Measurements from ENCODE around the gene KRTAP10-2.

KRTAP10-2 gene

GRCh38 chr21:44540741-44541288 lies 10.5 kb downstream of the KRTAP10-2 start:
- no peak for DNase-seq (ENCODE audit: extremely low read depth in 1 of 2, low read depth in 1 of 2)

- no peak for DNase-seq (ENCODE audit: extremely low read depth in 1 of 2, low read depth in 1 of 2)
Observed at GRCh38 chr21:44539991-44540666, 11.2 kb downstream of the KRTAP10-2 start, which contains the start of gene KRTAP10-1. KRTAP10-1 (minus strand) TSS chr21:44540195; CDS start chr21:44540150, 45 bp downstream.

- DNase-seq (ENCODE audit: extremely low read depth in 1 of 2, low read depth in 1 of 2): no peak
Observed at GRCh38 chr21:44539046-44539445, 12.3 kb downstream of the KRTAP10-2 start.

GRCh38 chr21:44537930-44538911 lies 13.1 kb downstream of the KRTAP10-2 start:
- DNase-seq (ENCODE audit: extremely low read depth in 1 of 2, low read depth in 1 of 2): no peak

- no peak for DNase-seq (ENCODE audit: extremely low read depth in 1 of 2, low read depth in 1 of 2)
Observed at GRCh38 chr21:44535963-44536362, 15.3 kb downstream of the KRTAP10-2 start.

GRCh38 chr21:44534688-44535087 lies 16.6 kb downstream of the KRTAP10-2 start:
- DNase-seq (ENCODE audit: extremely low read depth in 1 of 2, low read depth in 1 of 2): no peak

- DNase-seq (ENCODE audit: extremely low read depth in 1 of 2, low read depth in 1 of 2): no peak
Observed at GRCh38 chr21:44533891-44534627, 17.2 kb downstream of the KRTAP10-2 start.

- DNase-seq (ENCODE audit: extremely low read depth in 1 of 2, low read depth in 1 of 2): no peak
Observed at GRCh38 chr21:44533121-44533890, 18.0 kb downstream of the KRTAP10-2 start.

- no peak for DNase-seq (ENCODE audit: extremely low read depth in 1 of 2, low read depth in 1 of 2)
Observed at GRCh38 chr21:44532712-44533111, 18.6 kb downstream of the KRTAP10-2 start.

- DNase-seq (ENCODE audit: extremely low read depth in 1 of 2, low read depth in 1 of 2): no peak
Observed at GRCh38 chr21:44531606-44532564, 19.4 kb downstream of the KRTAP10-2 start.

GRCh38 chr21:44530903-44531605 lies 20.3 kb downstream of the KRTAP10-2 start:
- DNase-seq (ENCODE audit: extremely low read depth in 1 of 2, low read depth in 1 of 2): no peak

- no peak for DNase-seq (ENCODE audit: extremely low read depth in 1 of 2, low read depth in 1 of 2)
Observed at GRCh38 chr21:44530221-44530902, 20.9 kb downstream of the KRTAP10-2 start.

- DNase-seq (ENCODE audit: extremely low read depth in 1 of 2, low read depth in 1 of 2): no peak
Observed at GRCh38 chr21:44529503-44530125, 21.7 kb downstream of the KRTAP10-2 start.

- no peak for DNase-seq (ENCODE audit: extremely low read depth in 1 of 2, low read depth in 1 of 2)
Observed at GRCh38 chr21:44529011-44529421, 22.3 kb downstream of the KRTAP10-2 start.

- no peak for DNase-seq (ENCODE audit: extremely low read depth in 1 of 2, low read depth in 1 of 2)
Observed at GRCh38 chr21:44528634-44528995, 22.7 kb downstream of the KRTAP10-2 start.

GRCh38 chr21:44527983-44528633 lies 23.2 kb downstream of the KRTAP10-2 start:
- no peak for DNase-seq (ENCODE audit: extremely low read depth in 1 of 2, low read depth in 1 of 2)
